Measurements from ENCODE around the gene MYO5A. TPM values are rescaled to one million over a fixed set of nuclear protein-coding genes. Genes with fewer than 3 reads are reported as not detected.

MYO5A gene
- total and polyA plus RNA-seq, 10 of the 15 experiments (the other 5 are each of a cell fraction or from before 2014, with no cell fraction given), result 4.2 to 42.9 (median 31.1) TPM

DNA sequence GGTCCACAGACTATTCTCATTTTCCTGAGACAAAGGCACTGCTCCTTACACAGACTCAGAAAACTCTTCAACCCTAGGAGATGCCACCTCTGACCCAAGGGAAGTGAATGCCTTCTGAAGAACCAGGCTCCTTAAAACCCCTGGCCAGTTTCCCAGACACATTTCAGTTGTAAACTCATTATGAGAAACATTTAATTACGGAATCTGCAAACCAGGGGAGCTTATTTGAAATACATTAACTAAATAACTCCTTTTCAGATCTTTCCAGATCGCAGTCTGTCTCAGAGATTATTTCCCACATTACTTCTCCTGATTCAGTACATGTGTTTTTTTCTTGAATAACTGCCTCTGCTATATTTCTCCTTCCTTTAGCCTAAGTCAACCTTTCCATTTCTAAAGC is 17.6 kb downstream of the MYO5A start (continued):
- TF ChIP-seq NFXL1 (IDR thresholded peaks at IDR 0.05; ENCODE audit: borderline replicate concordance) (no peak), CBX3 (IDR thresholded peaks at IDR 0.05; ENCODE audit: borderline replicate concordance, low read depth) (no peak), SIN3A (IDR thresholded peaks at IDR 0.05; ENCODE audit: low read depth, low read length) (no peak), BRCA1 (IDR thresholded peaks at IDR 0.05; ENCODE audit: low read depth, low read length) (no peak)

DNA sequence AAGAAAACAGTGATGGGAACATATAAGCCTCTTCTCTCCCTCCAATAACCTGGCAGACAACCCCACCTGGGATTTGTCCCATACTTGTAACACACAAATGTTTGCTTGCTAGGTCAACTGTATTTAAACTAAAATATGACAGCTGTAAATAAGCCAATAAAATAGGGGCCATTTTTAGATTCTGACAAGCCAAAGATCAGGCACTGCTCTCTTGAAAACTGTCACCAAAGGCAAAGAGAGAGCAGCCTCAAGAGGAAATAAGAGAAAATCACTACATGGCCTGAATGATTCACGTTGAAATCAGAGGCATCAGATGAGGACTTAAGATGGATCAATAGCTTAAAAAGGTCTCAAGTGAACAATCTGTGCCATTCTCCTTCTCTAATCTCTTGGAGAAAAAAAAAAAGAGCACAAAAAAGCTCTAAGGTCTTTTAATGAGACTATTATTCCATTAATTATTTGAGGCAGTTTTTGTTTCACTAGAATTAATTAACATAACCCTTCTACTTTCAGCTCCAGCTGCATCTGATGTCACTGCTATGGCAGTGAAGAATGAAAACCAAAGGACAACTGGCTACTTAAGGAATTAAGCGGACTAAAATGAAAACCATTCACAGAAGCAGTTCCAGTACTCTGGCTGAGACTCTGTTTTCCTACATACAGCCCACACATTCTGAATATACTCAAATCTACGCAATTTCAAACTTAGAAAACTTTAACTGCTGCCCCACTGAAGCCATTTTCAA is 19.0 kb downstream of the MYO5A start:
- no peak overlapping the region for H3K4me3 ChIP-seq
- H3K9ac ChIP-seq (ENCODE audit: control insufficient read depth, insufficient read depth, low read length), result no peak overlapping the region
- DNase-seq (ENCODE audit: low read depth, low spot score) (no peak), FAIRE-seq (no peak), ATAC-seq (no peak)
- H2AFZ ChIP-seq (ENCODE audit: control insufficient read depth, low read depth, low read length), result no peak overlapping the region
- 68% methylated on average over 3 of the region's 3 CpGs for WGBS (ENCODE audit: insufficient coverage, insufficient replicate concordance, low lambda C conversion rate, missing lambda C conversion rate)
- POLR2A ChIA-PET, result interaction anchor here (0.6 kb wide), 1 partner anchor 222 kb away, joined by 3 read pairs; no protein-coding TSS in a partner anchor
- RAD21 ChIA-PET (ENCODE audit: unreplicated experiment), result no interaction called here
- no peak overlapping the region for H3K27ac ChIP-seq (ENCODE audit: control insufficient read depth, insufficient read depth)
- H3K4me2 ChIP-seq (ENCODE audit: control insufficient read depth, insufficient read depth), result no peak overlapping the region
- intact Hi-C loops (cut with micrococcal nuclease; ENCODE audit: unreplicated experiment), result no loop called here
- no peaks in the 10 kb centered on the region for H3K9me3 ChIP-seq (replicated peaks; ENCODE audit: control insufficient read depth, insufficient read depth, low read length)
- in situ Hi-C loops (cut with MboI), result no loop called here
- H3K4me1 ChIP-seq (ENCODE audit: control insufficient read depth, insufficient read depth, low read length), result no peaks in the 10 kb centered on the region
- H4K20me1 ChIP-seq (ENCODE audit: control insufficient read depth, insufficient read depth), result no peaks in the 10 kb centered on the region
- peaks cover 14% of the 10 kb centered on the region for H3K79me2 ChIP-seq (ENCODE audit: control insufficient read depth, insufficient read depth, low read length)
- no TSS peak for BruUV-seq (replicated peaks)
- SMC1A ChIA-PET (ENCODE audit: uncharacterized antibody, unreplicated experiment), result interaction anchor here (0.6 to 1.3 kb wide), 3 partner anchors 18 to 92 kb away, joined by 3 to 4 read pairs (median 3); no protein-coding TSS in a partner anchor
- H3K27me3 ChIP-seq (replicated peaks in 1 of 2; ENCODE audit: control insufficient read depth in 2 of 2, insufficient read depth in 2 of 2, low read length in 1 of 2), result no peaks in the 10 kb centered on the region
- no peaks in the 10 kb centered on the region for H3K36me3 ChIP-seq (ENCODE audit: control insufficient read depth in 2 of 2, insufficient read depth in 2 of 2, low read length in 1 of 2)
- CTCF ChIA-PET, result interaction anchor here (0.8 to 1.2 kb wide), 3 partner anchors 17 to 226 kb away, joined by 3 to 4 read pairs (median 3); no protein-coding TSS in a partner anchor
- TF ChIP-seq KDM1A (IDR thresholded peaks at IDR 0.05; ENCODE audit: borderline replicate concordance) (no peak), NR2C2 (IDR thresholded peaks at IDR 0.05; ENCODE audit: borderline replicate concordance, control insufficient read depth, insufficient read length, low read depth) (no peak), TCF12 (IDR thresholded peaks at IDR 0.05; ENCODE audit: low read depth, low read length) (no peak), SREBF1 (IDR thresholded peaks at IDR 0.05; ENCODE audit: low read length) (no peak), CHD1 (IDR thresholded peaks at IDR 0.05; ENCODE audit: low read depth, low read length) (no peak), EED (IDR thresholded peaks at IDR 0.05; ENCODE audit: low read depth) (no peak), HDAC2 (IDR thresholded peaks at IDR 0.05) (no peak)
- TF ChIP-seq, protein P1, sequence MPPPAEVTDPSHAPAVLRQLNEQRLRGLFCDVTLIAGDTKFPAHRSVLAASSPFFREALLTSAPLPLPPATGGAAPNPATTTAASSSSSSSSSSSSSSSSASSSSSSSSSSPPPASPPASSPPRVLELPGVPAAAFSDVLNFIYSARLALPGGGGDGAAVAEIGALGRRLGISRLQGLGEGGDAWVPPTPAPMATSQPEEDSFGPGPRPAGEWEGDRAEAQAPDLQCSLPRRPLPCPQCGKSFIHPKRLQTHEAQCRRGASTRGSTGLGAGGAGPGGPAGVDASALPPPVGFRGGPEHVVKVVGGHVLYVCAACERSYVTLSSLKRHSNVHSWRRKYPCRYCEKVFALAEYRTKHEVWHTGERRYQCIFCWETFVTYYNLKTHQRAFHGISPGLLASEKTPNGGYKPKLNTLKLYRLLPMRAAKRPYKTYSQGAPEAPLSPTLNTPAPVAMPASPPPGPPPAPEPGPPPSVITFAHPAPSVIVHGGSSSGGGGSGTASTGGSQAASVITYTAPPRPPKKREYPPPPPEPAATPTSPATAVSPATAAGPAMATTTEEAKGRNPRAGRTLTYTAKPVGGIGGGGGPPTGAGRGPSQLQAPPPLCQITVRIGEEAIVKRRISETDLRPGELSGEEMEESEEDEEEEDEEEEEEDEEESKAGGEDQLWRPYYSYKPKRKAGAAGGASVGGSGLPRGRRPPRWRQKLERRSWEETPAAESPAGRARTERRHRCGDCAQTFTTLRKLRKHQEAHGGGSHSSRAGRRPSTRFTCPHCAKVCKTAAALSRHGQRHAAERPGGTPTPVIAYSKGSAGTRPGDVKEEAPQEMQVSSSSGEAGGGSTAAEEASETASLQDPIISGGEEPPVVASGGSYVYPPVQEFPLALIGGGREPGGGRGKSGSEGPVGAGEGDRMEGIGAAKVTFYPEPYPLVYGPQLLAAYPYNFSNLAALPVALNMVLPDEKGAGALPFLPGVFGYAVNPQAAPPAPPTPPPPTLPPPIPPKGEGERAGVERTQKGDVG (CRISPR knock-in tag; IDR thresholded peaks at IDR 0.05), result no peak
- TF ChIP-seq, protein P2, sequence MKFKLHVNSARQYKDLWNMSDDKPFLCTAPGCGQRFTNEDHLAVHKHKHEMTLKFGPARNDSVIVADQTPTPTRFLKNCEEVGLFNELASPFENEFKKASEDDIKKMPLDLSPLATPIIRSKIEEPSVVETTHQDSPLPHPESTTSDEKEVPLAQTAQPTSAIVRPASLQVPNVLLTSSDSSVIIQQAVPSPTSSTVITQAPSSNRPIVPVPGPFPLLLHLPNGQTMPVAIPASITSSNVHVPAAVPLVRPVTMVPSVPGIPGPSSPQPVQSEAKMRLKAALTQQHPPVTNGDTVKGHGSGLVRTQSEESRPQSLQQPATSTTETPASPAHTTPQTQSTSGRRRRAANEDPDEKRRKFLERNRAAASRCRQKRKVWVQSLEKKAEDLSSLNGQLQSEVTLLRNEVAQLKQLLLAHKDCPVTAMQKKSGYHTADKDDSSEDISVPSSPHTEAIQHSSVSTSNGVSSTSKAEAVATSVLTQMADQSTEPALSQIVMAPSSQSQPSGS (IDR thresholded peaks at IDR 0.05; ENCODE audit: low read length), result no peak
- TF ChIP-seq, protein P3, sequence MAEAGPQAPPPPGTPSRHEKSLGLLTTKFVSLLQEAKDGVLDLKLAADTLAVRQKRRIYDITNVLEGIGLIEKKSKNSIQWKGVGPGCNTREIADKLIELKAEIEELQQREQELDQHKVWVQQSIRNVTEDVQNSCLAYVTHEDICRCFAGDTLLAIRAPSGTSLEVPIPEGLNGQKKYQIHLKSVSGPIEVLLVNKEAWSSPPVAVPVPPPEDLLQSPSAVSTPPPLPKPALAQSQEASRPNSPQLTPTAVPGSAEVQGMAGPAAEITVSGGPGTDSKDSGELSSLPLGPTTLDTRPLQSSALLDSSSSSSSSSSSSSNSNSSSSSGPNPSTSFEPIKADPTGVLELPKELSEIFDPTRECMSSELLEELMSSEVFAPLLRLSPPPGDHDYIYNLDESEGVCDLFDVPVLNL (IDR thresholded peaks at IDR 0.05; ENCODE audit: low read depth, low read length), result no peak
- TF ChIP-seq, protein P4, sequence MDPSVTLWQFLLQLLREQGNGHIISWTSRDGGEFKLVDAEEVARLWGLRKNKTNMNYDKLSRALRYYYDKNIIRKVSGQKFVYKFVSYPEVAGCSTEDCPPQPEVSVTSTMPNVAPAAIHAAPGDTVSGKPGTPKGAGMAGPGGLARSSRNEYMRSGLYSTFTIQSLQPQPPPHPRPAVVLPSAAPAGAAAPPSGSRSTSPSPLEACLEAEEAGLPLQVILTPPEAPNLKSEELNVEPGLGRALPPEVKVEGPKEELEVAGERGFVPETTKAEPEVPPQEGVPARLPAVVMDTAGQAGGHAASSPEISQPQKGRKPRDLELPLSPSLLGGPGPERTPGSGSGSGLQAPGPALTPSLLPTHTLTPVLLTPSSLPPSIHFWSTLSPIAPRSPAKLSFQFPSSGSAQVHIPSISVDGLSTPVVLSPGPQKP (IDR thresholded peaks at IDR 0.05; ENCODE audit: low read depth, low read length), result no peak
